A549 (cell line): ENCODE data around the gene MFSD8. TPM values are rescaled to one million over a fixed set of nuclear protein-coding genes. Genes with fewer than 3 reads are reported as not detected.
"Not testable (repeated sequence)": the region's sequence is repeated elsewhere in the genome, so short reads cannot be mapped to it uniquely, and the experiment has no call there.

Source experiments
- ATAC-seq, 2 experiments: fragments of 200-7000 bp in 1 of 2; fragments of >200 bp in 1 of 2; cut with Nextera tagmentation in 1 of 2; cut with Tn5 transposase in 1 of 2; 3 replicates each; pipeline versions ENCODE4 v1.8.0 to v1.9.1; 2018 to 2020; ENCODE audit warnings: mild to moderate bottlenecking in 1 of 2, moderate library complexity in 1 of 2
- CTCF ChIA-PET: fragments of 300-600 bp; sonication (Branson Sonifier 250); formaldehyde crosslinking; extraction: SDS; loops from one replicate; lab custom pipeline; 2021; ENCODE audit warnings: antibody characterized with exemption, inconsistent platforms; lab: Yijun Ruan, JAX
- POLR2A ChIA-PET: fragments of 350-600 bp; formaldehyde crosslinking; extraction: SDS; loops from one replicate; lab custom pipeline; 2021; ENCODE audit warnings: antibody characterized with exemption, inconsistent platforms; lab: Yijun Ruan, JAX
- DNase-seq, 2 experiments: peaks; one replicate each; pipeline versions ENCODE4 v3.0.0 to v3.0.0-alpha.2; 2011 to 2016; ENCODE audit warnings: low read depth in 1 of 2, low spot score in 1 of 2
- FAIRE-seq: peaks from 2 replicates; lab custom pipeline; 2011; peaks lifted over from hg19 to GRCh38; lab: Jason Lieb, UNC
- H3K27ac ChIP-seq, 2 experiments: fragments of >200 bp; sonication (Bioruptor Twin); formaldehyde crosslinking; 3 replicates each; pipeline ENCODE4 v1.5.1; 2016 to 2017
- H3K4me1 ChIP-seq: fragments of >200 bp; sonication (Bioruptor Twin); formaldehyde crosslinking; 3 replicates; pipeline ENCODE4 v1.6.1; 2016
- H3K4me2 ChIP-seq: fragments of >200 bp; sonication (Bioruptor Twin); formaldehyde crosslinking; 3 replicates; pipeline ENCODE4 v1.6.1; 2016
- H3K4me3 ChIP-seq: fragments of >200 bp; sonication (Bioruptor Twin); formaldehyde crosslinking; 3 replicates; pipeline ENCODE4 v1.5.1; 2016
- H3K9me3 ChIP-seq: fragments of >200 bp; sonication (Bioruptor Twin); formaldehyde crosslinking; 3 replicates; pipeline ENCODE4 v1.6.1; 2016
- BHLHE40 ChIP-seq: IDR thresholded peaks from 2 replicates; pipeline ENCODE4 v1.6.1; 2012; ENCODE audit warnings: low read depth, low read length, inconsistent platforms
- EHF ChIP-seq: fragments of 250-450 bp; sonication (Bioruptor Pico); IDR thresholded peaks from 2 replicates; pipeline ENCODE4 v1.5.0; 2020; ENCODE audit warnings: mild to moderate bottlenecking
- EHMT2 ChIP-seq: fragments of 200-600 bp; sonication (generic); IDR thresholded peaks from 2 replicates; pipeline ENCODE4 v1.6.1; 2016; ENCODE audit warnings: antibody characterized with exemption, low read depth, mild to moderate bottlenecking, moderate library complexity
- ESRRA ChIP-seq: fragments of 150-350 bp; IDR thresholded peaks from 2 replicates; pipeline ENCODE4 v1.6.1; 2014; ENCODE audit warnings: mild to moderate bottlenecking, low read length, borderline replicate concordance
- FOSB ChIP-seq: fragments of 250-450 bp; sonication (Bioruptor Pico); IDR thresholded peaks from 2 replicates; pipeline ENCODE4 v1.5.0; 2020; ENCODE audit warnings: mild to moderate bottlenecking, moderate library complexity
- FOSL2 ChIP-seq, 2 experiments: fragments of 450-650 bp in 1 of 2; fragments of >200 bp in 1 of 2; sonication (Bioruptor Twin) in 1 of 2; formaldehyde crosslinking; IDR thresholded peaks; 2 replicates each; pipeline versions ENCODE4 v1.5.0 to v1.6.1; 2016 to 2020; ENCODE audit warnings: mild to moderate bottlenecking in 1 of 2, moderate library complexity in 1 of 2
- FOXS1 ChIP-seq: fragments of 250-450 bp; sonication (Bioruptor Pico); IDR thresholded peaks from 2 replicates; pipeline ENCODE4 v1.5.0; 2020; ENCODE audit warnings: mild to moderate bottlenecking, moderate library complexity
- HES2 ChIP-seq: fragments of >200 bp; sonication (Bioruptor Twin); formaldehyde crosslinking; IDR thresholded peaks from 2 replicates; pipeline ENCODE4 v1.6.1; 2016
- JUNB ChIP-seq: fragments of >200 bp; sonication (Bioruptor Twin); formaldehyde crosslinking; IDR thresholded peaks from 2 replicates; pipeline ENCODE4 v1.6.1; 2016
- KDM5A ChIP-seq: fragments of 200-600 bp; sonication (generic); IDR thresholded peaks from 2 replicates; pipeline ENCODE4 v1.6.1; 2016; ENCODE audit warnings: antibody characterized with exemption, mild to moderate bottlenecking
- MAFK ChIP-seq: fragments of 450-650 bp; IDR thresholded peaks from 2 replicates; pipeline ENCODE4 v1.6.1; 2014; ENCODE audit not compliant: partially characterized antibody
- MAX ChIP-seq: IDR thresholded peaks from 2 replicates; pipeline ENCODE4 v1.6.1; 2012
- MYC ChIP-seq: IDR thresholded peaks from 2 replicates; pipeline ENCODE4 v1.6.1; 2012; ENCODE audit warnings: mild to moderate bottlenecking, inconsistent platforms, low read length, improper control_type of control experiment, borderline replicate concordance
- NR3C1 ChIP-seq: fragments of >200 bp; sonication (Bioruptor Twin); formaldehyde crosslinking; IDR thresholded peaks from 3 replicates; pipeline ENCODE4 v1.6.1; 2017
- PHF8 ChIP-seq: fragments of 200-600 bp; sonication (generic); IDR thresholded peaks from 2 replicates; pipeline ENCODE4 v1.6.1; 2016; ENCODE audit warnings: low read depth, mild to moderate bottlenecking, antibody characterized with exemption, moderate library complexity, borderline replicate concordance
- POLR2AphosphoS2 ChIP-seq: conservative IDR thresholded peaks from 2 replicates; pipeline ENCODE4 v1.6.1; 2012; ENCODE audit warnings: low read length, improper control_type of control experiment, inconsistent platforms
- RCOR1 ChIP-seq: fragments of 150-350 bp; IDR thresholded peaks from 2 replicates; pipeline ENCODE4 v1.6.1; 2014; ENCODE audit warnings: antibody characterized with exemption, low read length, low read depth
- TFCP2L1 ChIP-seq: fragments of 250-450 bp; sonication (Bioruptor Pico); IDR thresholded peaks from 2 replicates; pipeline ENCODE4 v1.5.0; 2021; ENCODE audit warnings: mild to moderate bottlenecking
- USF2 ChIP-seq: fragments of 450-650 bp; IDR thresholded peaks from 2 replicates; pipeline ENCODE4 v1.6.1; 2014; ENCODE audit warnings: antibody characterized with exemption
- ZSCAN20 ChIP-seq: fragments of 250-450 bp; sonication (Bioruptor Pico); IDR thresholded peaks from 2 replicates; pipeline ENCODE4 v1.8.0; 2022; ENCODE audit warnings: mild to moderate bottlenecking, moderate library complexity
- WGBS: methylation state at CpG from one replicate; pipeline ENCODE4 v1.1.6; 2017; ENCODE audit errors: missing lambda C conversion rate; 5-methylcytosine and 5-hydroxymethylcytosine counted together
- polyA plus RNA-seq, 4 experiments: library from polyadenylated mRNA; depleted of rRNA in 3 of 4; stranded (reverse); fragments of >200 nt; fragmentation: RNase III in 1 of 4; extraction: RNeasy Plus Mini Kit Qiagen cat#74134 plus additional on column Dnase treatment in 1 of 4; gene quantifications; 2 replicates in 3 of 4; 3 replicates in 1 of 4; pipeline ENCODE4 v1.2.3, GENCODE V29; 2011 to 2017
- TF ChIP-seq, protein P1 (sequence below): IDR thresholded peaks from 2 replicates; pipeline ENCODE4 v1.6.1; 2012; ENCODE audit warnings: low read depth, borderline replicate concordance
- TF ChIP-seq, protein P2 (sequence below): fragments of 250-450 bp; sonication (Bioruptor Pico); IDR thresholded peaks from 2 replicates; pipeline ENCODE4 v1.5.0; 2020; ENCODE audit warnings: low read depth, mild to moderate bottlenecking, moderate library complexity

Gene MFSD8
- polyA plus RNA-seq, 2 of the 4 experiments (the other 2 are of a cell fraction), result 10.1 to 22.3 TPM

DNA sequence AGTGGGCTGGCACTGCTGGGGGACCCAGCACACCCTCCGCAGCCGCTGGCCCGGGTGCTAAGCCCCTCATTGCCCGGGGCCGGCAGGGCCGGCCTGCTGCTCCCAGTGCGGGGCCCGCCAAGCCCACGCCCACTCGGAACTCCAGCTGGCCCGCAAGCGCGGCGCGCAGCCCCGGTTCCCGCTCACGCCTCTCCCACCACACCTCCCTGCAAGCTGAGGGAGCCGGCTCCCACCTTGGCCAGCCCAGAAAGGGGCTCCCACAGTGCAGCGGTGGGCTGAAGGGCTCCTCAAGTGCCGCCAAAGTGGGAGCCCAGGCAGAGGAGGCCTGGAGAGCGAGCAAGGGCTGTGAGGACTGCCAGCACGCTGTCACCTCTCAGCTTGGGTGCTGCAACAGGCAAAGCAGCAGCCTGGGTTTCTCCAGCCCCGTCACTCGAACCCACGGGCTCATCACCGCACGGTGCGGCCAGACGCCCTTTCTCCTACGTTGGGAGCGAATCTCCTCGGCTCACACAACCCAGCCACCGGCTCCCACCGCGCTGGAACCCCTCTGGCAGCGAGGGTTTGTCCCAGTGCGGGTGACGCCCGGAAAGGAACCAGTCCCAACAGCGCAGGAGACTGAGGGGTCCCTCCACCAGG lies 429 bp downstream of the MFSD8 start:
- not testable (repeated sequence) for H3K9me3 ChIP-seq, FAIRE-seq, DNase-seq
- peak; percentile 60 to 62 for ATAC-seq
- WGBS, result 0% methylated on average over 4 of the region's 41 CpGs
- CTCF ChIA-PET, result interaction anchor here (0.7 to 4.7 kb wide), 8 partner anchors 9 to 97 kb away, joined by 3 to 18 read pairs (median 4); partner anchors contain the start of gene LARP1B
- H3K4me2 ChIP-seq, result peak overlapping the region; percentile 59
- peaks cover 22% of the 10 kb centered on the region; the same call in 2 of the 3 replicates for H3K4me1 ChIP-seq
- TF ChIP-seq KDM5A (peak; percentile 90; the same call in 1 of the 2 replicates), PHF8 (peak; percentile 57; the same call in 1 of the 2 replicates)
- POLR2A ChIA-PET, result interaction anchor here (1.0 to 1.9 kb wide), 7 partner anchors 8 to 182 kb away, joined by 4 to 24 read pairs (median 9); partner anchors contain the start of genes HSPA4L, LARP1B and PLK4
- H3K27ac ChIP-seq, result peak overlapping the region; percentile 90 to 94
- H3K4me3 ChIP-seq, result peak overlapping the region; percentile 63

DNA sequence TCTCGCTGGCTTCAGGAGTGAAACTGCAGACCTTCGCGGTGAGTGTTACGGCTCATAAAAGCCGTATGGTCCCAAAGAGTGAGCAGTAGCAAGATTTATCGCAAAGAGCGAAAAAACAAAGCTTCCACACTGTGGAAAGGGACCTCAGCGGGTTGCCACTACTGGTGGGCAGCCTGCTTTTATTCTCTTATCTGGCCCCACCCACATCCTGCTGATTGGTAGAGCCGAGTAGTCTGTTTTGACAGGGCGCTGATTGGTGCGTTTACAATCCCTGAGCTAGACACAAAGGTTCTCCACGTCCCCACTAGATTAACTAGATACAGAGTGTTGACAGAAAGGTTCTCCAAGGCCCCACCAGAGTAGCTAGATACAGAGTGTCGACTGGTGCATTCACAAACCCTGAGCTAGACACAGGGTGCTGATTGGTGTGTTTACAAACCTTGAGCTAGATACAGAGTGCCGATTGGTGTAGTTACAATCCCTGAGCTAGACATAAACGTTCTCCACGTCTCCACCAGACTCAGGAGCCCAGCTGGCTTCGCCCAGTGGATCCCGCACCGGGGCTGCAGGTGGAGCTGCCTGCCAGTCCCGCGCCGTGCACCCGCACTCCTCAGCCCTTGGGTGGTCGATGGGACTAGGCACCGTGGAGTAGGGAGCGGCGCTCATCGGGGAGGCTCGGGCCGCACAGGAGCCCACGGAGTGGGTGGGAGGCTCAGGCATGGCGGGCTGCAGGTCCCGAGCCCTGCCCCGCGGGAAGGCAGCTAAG lies 1.2 kb downstream of the MFSD8 start:
- not testable (repeated sequence) for DNase-seq, ATAC-seq, FAIRE-seq, H3K9me3 ChIP-seq
- peak overlapping the region; percentile 90 to 94; a peak in 4 of 6 replicates for H3K27ac ChIP-seq
- TF ChIP-seq MAFK, result peak; percentile 1
- ChIA-PET CTCF (interaction anchor here (1.1 to 4.7 kb wide), 3 partner anchors 12 to 34 kb away, joined by 3 to 18 read pairs (median 5); no protein-coding TSS in a partner anchor), POLR2A (interaction anchor here (1.8 to 1.9 kb wide), 2 partner anchors 83 to 181 kb away, joined by 18 to 21 read pairs; partner anchors contain the start of genes HSPA4L and PLK4)
- WGBS, result 86% methylated on average over 13 of the region's 35 CpGs
- H3K4me3 ChIP-seq, result peak overlapping the region; percentile 63
- peak overlapping the region; percentile 59 for H3K4me2 ChIP-seq
- H3K4me1 ChIP-seq, result peaks cover 22% of the 10 kb centered on the region; the same call in 2 of the 3 replicates

GRCh38 chr4:127959794-127960193 lies 5.2 kb downstream of the MFSD8 start:
- H3K27ac ChIP-seq, result no peak overlapping the region
- ATAC-seq (no peak), FAIRE-seq (no peak), DNase-seq (no peak)
- POLR2A ChIA-PET, result no interaction called here
- TF ChIP-seq EHMT2 (no peak), POLR2AphosphoS2 (no peak), ZSCAN20 (CRISPR knock-in tag) (no peak), TFCP2L1 (CRISPR knock-in tag) (no peak)
- H3K4me3 ChIP-seq, result no peak overlapping the region
- no peaks in the 10 kb centered on the region for H3K4me1 ChIP-seq
- no peak overlapping the region for H3K4me2 ChIP-seq
- no peaks in the 10 kb centered on the region for H3K9me3 ChIP-seq
- CTCF ChIA-PET, result no interaction called here
- WGBS, result 83% methylated on average over 1 of the region's 1 CpG

GRCh38 chr4:127957105-127957504 lies 7.9 kb downstream of the MFSD8 start:
- TF ChIP-seq, protein P1, sequence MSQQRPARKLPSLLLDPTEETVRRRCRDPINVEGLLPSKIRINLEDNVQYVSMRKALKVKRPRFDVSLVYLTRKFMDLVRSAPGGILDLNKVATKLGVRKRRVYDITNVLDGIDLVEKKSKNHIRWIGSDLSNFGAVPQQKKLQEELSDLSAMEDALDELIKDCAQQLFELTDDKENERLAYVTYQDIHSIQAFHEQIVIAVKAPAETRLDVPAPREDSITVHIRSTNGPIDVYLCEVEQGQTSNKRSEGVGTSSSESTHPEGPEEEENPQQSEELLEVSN, result no peak
- TF ChIP-seq MYC (no peak), ESRRA (no peak), FOSL2 (IDR thresholded peaks at IDR 0.05) (no peak), FOSL2 (CRISPR knock-in tag; IDR thresholded peaks at IDR 0.05) (no peak), HES2 (no peak), PHF8 (no peak), BHLHE40 (no peak), EHF (CRISPR knock-in tag) (no peak), FOSB (CRISPR knock-in tag) (no peak), USF2 (no peak), JUNB (no peak), ZSCAN20 (CRISPR knock-in tag) (no peak), NR3C1 (no peak), MAX (no peak), FOXS1 (CRISPR knock-in tag) (no peak), POLR2AphosphoS2 (no peak), RCOR1 (no peak)
- TF ChIP-seq, protein P2, sequence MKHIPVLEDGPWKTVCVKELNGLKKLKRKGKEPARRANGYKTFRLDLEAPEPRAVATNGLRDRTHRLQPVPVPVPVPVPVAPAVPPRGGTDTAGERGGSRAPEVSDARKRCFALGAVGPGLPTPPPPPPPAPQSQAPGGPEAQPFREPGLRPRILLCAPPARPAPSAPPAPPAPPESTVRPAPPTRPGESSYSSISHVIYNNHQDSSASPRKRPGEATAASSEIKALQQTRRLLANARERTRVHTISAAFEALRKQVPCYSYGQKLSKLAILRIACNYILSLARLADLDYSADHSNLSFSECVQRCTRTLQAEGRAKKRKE, result no peak
- H3K4me2 ChIP-seq, result no peak overlapping the region
- no peaks in the 10 kb centered on the region for H3K9me3 ChIP-seq
- WGBS, result 87% methylated on average over 2 of the region's 2 CpGs
- FAIRE-seq (no peak), DNase-seq (no peak), ATAC-seq (no peak)
- no peak overlapping the region for H3K27ac ChIP-seq
- POLR2A ChIA-PET, result interaction anchor here (0.6 kb wide), 1 partner anchor 8 kb away, joined by 4 read pairs; the partner anchor contains the start of genes ABHD18 and MFSD8
- no peak overlapping the region for H3K4me3 ChIP-seq
- CTCF ChIA-PET, result no interaction called here
- H3K4me1 ChIP-seq, result no peaks in the 10 kb centered on the region
